Right ventricle myocardium inferior (tissue), 1 donor: ENCODE measurements around the gene TRAK2. TPM values are rescaled to one million over a fixed set of nuclear protein-coding genes. Genes with fewer than 3 reads are reported as not detected.
"Not testable (repeated sequence)": the region's sequence is repeated elsewhere in the genome, so short reads cannot be mapped to it uniquely, and the experiment has no call there.

Experiments
- ATAC-seq: fragments of 200-7000 bp; cut with Tn5 transposase; one replicate; pipeline ENCODE4 v1.9.1; 2020; ENCODE audit warnings: mild to moderate bottlenecking, moderate library complexity
- DNase-seq: peaks from one replicate; pipeline ENCODE4 v3.0.0; 2021; ENCODE audit errors: missing footprints
- intact Hi-C: fragments of 100-400 bp; cut with DNase I; formaldehyde crosslinking; loops from one replicate; pipeline ENCODE4 v1.11.0; 2022
- total RNA-seq: library from RNA; stranded (reverse); fragmentation: NEBNext Ultra II Directional; extraction: Animal tissue kit (Norgen Biotek cat#: 25700); gene quantifications from one replicate; pipeline ENCODE4 v1.2.1, GENCODE V29; 2021
- donor health status: DM: no; HTN: yes; CAD: no; lungs with severe emphysema.

Gene TRAK2
- total RNA-seq, 1 donor from 2014 or later: 163 TPM

DNA sequence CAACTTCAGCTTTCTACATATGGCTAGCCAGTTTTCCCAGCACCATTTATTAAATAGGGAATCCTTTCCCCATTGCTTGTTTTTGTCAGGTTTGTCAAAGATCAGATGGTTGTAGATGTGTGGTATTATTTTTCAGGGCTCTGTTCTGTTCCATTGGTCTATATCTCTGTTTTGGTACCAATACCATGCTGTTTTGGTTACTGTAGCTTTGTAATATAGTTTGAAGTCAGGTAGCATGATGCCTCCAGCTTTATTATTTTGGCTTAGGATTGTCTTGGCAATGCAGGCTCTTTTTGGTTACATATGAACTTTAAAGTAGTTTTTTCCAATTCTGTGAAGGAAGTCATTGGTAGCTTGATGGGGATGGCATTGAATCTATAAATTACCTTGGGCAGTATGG lies 22.9 kb downstream of the TRAK2 start:
- DNase-seq, ATAC-seq, intact Hi-C loops: not testable (repeated sequence)

GRCh38 chr2:201425952-201426351 lies 25.3 kb downstream of the TRAK2 start:
- no peak for DNase-seq
- intact Hi-C loops: no loop called here
- ATAC-seq: no peak

DNA sequence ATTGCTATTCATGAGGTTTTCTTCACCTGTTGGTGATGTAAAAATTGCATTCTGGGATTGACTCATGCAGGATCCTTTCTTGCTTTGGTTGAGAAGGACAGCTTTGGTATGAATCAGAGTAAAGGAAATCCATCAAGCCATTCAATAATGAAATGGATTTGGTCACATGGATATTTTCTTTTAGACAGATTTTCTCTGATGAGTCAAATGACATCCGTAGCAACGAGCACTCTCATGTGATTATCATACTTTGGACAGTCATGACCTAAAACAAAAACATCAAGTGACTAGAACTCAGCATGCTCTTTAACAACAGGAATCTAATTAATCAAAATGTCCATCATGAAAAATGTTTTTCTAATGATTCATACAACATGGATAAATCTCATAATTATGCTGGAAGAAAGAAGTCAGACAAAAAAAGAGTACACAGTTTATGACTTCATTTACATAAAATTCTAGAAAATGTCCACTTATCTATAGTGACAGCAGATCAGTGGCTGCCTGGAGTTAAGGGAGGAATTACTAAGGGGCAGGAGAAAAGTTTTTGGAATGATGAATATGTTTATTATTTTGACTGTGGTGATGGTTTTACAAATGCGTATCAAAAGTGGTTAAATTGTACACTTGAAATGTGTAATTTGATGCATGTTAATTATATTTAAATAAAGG lies 30.7 kb downstream of the TRAK2 start:
- ATAC-seq: no peak
- intact Hi-C loops: no loop called here

DNA sequence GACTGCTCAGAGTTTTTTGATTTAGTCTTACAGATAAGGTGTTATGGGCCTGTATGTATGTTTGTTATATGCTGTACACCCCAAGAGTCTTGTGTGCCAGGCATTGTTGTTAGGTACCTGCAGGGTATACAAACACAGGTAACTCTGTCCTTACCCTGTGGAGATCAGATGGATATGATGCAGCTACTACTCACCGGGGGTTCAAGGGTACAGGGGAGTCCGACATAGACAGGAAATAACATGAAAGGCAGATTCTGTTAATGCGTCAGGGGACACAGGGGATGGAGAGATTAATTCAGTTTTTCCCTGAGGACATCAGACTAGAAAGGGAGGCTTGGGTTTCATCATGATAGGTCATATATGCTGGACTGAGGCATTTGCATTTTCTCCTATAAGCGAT lies 31.3 kb downstream of the TRAK2 start:
- no peak for DNase-seq
- ATAC-seq: no peak
- intact Hi-C loops: loop anchor here (2.0 kb wide), 1 partner anchor 13 kb away; no protein-coding TSS in a partner anchor

More for the DNA sequence above, 30.7 kb downstream of the TRAK2 start:
- no peak for DNase-seq

GRCh38 chr2:201419057-201419635 lies 32.1 kb downstream of the TRAK2 start:
- peak; percentile 30 for ATAC-seq
- intact Hi-C loops: loop anchor here (2.0 kb wide), 1 partner anchor 14 kb away; no protein-coding TSS in a partner anchor
- DNase-seq: no peak

- intact Hi-C loops: no loop called here
- no peak for ATAC-seq
- no peak for DNase-seq
These were observed 36.1 kb downstream of the TRAK2 start for GRCh38 chr2:201415149-201415548.

DNA sequence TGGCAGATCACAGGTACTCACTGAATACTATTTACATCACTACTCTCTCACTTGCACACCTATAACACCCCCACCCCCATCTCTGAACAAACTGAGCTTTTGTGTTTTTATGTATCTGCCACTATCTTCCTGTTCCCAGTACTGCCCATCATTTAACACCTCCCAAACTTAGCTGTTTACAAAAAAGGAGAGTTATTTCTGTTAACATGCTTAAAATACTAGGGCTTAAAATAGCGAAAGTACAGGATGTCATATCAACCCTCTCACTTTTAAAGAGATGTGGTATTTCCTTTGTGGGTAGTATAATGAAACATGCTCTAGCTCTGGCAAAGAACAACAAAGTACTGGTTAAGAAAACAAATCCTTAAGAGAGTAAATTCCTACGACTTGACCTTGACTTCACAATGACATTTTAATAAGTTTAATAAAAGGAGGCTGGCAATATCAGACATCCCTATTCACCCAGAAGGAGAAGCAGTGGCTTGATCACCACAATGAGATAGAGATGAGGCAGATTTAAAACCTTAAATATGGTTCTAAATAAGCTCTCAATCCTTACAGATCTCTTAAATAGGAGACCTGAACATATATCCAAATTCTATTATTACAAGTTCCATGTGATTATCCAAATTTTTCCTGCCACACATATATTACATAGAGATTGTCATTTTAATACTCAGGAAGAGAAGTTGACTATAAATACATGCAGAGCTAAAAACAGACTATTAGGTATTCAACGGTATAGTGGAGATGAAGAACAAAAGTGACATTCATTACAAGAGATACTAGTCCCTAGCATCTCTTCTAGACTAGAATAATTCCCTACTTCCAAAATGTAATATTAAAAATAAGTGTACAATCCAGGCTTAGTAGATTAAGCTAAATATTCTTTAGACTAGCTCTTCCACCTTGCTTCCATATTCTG lies 36.9 kb downstream of the TRAK2 start:
- intact Hi-C loops: no loop called here

DNA sequence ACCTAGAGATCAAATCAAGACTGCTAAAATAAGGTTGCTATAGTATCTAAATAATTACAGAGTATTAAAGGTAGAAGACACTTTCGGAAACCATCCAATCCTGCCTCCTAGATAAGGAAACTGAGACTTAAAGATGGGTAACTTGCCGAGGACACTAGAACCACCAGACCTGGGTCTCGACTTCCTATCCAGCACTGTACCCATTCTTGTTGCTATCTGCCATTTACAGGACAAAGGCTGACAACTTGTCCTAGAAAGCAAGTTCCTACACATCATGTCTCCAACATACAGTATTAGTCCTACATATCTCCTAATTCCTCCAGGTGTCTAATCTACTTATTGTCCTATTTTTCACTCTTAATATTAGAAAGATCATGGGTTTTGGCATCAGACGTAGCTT lies 37.7 kb downstream of the TRAK2 start:
- ATAC-seq (no peak), DNase-seq (no peak)
- intact Hi-C loops: no loop called here

More for the DNA sequence above, 36.9 kb downstream of the TRAK2 start:
- ATAC-seq: peak; percentile 62
- no peak for DNase-seq

GRCh38 chr2:201413143-201413542 lies 38.1 kb downstream of the TRAK2 start:
- ATAC-seq (peak; percentile 38), DNase-seq (no peak)
- intact Hi-C loops: no loop called here

DNA sequence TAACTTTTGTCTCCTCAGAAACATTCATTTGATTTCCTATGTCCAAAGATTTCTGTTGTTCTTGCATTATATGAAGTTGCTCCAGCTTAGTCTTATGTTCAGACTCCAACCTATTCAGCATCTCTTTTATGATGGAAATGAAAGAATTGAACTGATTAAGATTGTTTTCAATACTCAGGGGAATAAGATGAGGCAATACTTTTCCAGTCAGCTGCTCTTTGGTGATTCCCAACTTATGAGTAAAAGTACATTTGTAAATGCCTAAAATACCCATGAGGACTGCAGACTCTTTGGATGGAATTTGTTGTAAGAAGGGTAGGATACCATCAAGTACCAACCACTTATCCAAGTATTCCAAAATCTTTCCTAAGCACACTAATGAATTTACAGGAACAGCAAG lies 39.8 kb downstream of the TRAK2 start:
- intact Hi-C loops: no loop called here
- no peak for DNase-seq
- no peak for ATAC-seq

DNA sequence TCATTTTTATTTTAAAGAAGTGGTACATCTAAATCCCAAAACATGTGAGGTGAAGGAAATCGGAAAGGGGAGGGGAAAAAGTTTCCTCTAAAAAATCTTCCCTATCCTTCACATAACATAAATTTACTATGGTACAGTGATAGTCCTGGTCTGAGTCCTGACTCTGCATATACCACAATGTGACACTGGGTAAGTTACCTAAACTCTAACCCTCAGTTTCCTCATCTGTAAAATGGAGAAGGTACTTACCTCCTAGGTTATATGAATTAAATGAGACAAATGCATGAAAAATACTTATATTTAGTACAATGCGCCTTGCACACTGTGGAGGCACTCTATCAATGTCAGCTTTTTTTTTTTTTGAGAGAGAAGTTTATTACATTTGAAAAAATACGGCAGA lies 42.3 kb downstream of the TRAK2 start:
- intact Hi-C loops: no loop called here
- no peak for ATAC-seq
- DNase-seq: no peak

DNA sequence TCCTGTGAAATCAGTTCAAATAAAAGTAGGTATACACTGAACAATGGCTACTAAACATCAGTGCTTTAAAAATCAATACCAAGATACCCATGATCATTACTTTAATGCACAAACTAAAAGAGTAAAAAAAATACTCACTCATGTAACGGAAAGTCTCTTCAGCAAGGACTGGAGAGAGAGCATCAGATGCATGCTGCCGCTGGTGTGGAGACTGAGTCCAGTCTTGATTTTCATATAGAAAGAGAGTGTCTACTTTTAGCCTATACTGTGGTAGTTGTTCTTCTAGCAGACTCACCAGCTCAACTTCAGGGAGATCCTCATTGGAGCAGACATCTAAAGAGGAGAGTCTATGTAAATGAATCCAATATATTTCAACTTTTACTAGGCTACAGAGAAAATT lies 44.0 kb downstream of the TRAK2 start:
- ATAC-seq: no peak
- intact Hi-C loops: loop anchor here (2.0 kb wide), 1 partner anchor 26 kb away; no protein-coding TSS in a partner anchor
- no peak for DNase-seq

DNA sequence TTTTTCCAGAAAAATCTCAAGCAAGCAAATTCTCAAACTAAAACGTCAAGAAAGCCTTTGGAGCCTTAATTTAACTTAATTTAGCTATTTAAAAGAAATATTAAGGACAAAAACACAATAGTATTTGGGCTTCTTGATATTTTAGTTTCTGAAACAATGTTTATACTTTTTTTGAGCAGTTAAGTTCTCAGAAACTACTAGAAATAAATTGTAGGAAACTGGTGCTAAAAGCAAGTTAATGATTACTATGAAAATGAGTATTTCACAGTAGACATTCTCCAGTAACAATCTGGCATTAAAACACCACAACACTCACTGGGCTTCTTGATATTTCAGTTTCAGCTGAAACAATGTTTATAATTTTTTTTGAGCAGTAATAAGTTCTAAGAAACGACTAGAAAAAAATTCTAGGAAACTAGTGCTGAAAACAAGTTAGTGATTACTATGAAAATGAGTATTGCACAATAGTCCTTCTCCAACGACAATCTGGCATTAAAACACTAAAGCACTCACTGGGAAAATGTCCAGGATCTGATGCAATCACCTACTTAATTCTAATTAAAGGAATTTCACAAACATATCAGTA lies 45.1 kb downstream of the TRAK2 start:
- ATAC-seq (peak; percentile 55), DNase-seq (no peak)
- intact Hi-C loops: loop anchor here (2.0 kb wide), 1 partner anchor 27 kb away; no protein-coding TSS in a partner anchor

GRCh38 chr2:201404699-201405280 lies 46.5 kb downstream of the TRAK2 start:
- DNase-seq (no peak), ATAC-seq (no peak)
- intact Hi-C loops: loop anchor here (2.0 kb wide), 1 partner anchor 46 kb away; the partner anchor contains the start of genes STRADB and TRAK2

DNA sequence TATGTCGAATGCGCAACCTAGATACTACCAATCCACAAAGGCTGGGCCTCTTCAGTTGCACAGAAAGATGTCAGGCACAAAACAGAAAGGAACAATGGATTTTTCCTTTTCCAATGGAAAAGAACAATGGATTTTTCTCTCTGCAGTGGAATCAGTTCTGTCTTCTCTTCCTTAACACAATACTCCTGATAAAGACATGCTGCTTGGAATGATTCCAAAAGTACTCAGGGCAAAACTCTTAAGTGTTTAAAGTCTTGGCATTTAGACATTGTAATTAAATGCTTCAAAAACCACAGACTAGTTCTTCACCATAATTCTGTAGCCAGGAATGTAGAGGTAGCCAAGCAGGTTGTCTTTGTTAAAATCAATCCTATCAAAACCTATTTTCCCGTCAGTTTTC lies 47.4 kb downstream of the TRAK2 start:
- no peak for ATAC-seq

DNA sequence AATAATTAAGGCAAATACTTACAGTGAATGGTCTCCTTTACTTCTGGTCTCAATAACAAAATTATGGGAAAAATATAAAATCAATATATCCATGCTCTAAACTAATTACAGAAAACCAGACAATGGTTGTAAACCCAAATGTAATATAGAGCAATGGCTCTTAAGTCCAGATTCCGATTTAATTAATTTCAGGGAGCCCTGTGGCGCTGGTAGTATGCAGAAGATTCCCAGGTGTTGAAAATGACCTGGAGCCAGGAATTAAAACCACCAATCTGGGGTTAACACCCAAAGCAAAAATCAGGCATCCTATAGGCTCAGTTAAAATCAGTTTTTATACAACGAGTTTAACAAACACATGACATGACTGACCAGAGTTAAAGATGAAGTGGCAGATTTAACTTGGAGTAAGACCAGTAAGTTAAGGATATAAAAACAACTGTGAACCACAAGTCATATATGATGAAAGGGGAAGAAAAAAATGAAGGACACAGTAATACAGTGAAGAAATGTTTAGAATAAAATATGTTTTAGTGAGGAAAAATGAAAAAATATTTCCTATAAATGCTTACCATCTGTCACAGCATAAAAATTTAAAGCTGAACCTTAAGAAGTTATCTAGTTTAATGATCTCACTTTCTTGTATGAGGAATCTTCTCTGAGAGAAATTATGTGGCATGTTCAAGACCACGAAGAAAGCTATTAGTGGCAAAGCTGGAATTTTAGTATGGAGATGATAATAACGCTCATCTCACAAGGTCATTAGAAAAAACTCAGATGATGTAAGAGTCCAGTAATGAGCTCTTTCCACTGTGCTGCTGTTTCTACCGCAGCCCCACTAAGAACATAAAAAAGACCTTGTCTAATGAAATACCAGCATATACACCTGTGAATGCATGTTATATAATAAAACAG lies 48.4 kb downstream of the TRAK2 start:
- intact Hi-C loops: no loop called here
- ATAC-seq: no peak

More for the DNA sequence above, 47.4 kb downstream of the TRAK2 start:
- no peak for DNase-seq
- intact Hi-C loops: loop anchor here (2.0 kb wide), 1 partner anchor 47 kb away; the partner anchor contains the start of genes STRADB and TRAK2

DNA sequence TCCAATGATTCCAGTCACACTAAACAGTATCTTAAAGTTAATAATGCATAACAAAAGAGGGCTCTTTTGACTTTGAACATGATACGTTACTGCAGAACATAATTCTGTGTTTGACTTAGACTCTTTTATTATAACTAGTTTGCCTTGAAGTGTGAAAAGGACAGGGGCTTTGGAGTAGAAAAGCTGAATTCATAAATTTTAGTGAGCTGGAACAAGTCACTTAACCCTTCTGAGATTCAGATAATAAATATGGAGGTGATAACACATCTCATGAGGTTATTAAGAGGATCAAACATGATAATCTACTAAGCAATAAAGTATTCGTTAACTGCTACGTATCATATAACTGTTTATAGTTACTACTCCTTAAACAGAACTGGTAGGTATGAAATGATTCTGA lies 49.4 kb downstream of the TRAK2 start:
- intact Hi-C loops: no loop called here
- no peak for DNase-seq
- ATAC-seq: no peak

More for the DNA sequence above, 48.4 kb downstream of the TRAK2 start:
- DNase-seq: no peak
